Loucy (cell line): ENCODE measurements around the gene SLC35F1.

Experiments used
- EZH2phosphoT487 ChIP-seq: fragments of 200-600 bp; IDR thresholded peaks from 2 replicates; pipeline ENCODE4 v1.6.1; 2018; ENCODE audit warnings: antibody characterized with exemption, mild to moderate bottlenecking, moderate library complexity, borderline replicate concordance
- TF ChIP-seq, protein P1 (sequence below): fragments of 200-600 bp; sonication (generic); conservative IDR thresholded peaks from 2 replicates; pipeline ENCODE4 v1.5.1; 2014; ENCODE audit warnings: mild to moderate bottlenecking, antibody characterized with exemption, low read length

DNA sequence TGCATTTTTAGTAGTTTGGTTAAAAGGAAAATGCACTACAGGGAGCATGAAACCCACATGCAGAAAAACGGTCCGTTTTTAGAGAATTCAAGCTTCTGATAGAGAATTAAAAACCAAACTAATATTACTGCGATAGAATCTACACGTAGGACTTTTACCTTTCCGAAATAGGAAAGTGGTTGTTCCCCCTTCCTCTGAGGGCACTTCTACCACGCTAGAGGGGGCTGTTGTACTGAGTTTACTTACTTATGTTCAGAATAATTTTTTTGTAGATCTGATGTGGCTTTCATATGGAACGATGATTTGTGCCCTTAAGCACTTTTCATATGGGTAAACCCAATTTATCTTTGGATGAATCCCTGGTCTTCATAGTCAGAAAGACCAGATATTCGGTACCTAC is 376.7 kb downstream of the SLC35F1 start:
- TF ChIP-seq, protein P1, sequence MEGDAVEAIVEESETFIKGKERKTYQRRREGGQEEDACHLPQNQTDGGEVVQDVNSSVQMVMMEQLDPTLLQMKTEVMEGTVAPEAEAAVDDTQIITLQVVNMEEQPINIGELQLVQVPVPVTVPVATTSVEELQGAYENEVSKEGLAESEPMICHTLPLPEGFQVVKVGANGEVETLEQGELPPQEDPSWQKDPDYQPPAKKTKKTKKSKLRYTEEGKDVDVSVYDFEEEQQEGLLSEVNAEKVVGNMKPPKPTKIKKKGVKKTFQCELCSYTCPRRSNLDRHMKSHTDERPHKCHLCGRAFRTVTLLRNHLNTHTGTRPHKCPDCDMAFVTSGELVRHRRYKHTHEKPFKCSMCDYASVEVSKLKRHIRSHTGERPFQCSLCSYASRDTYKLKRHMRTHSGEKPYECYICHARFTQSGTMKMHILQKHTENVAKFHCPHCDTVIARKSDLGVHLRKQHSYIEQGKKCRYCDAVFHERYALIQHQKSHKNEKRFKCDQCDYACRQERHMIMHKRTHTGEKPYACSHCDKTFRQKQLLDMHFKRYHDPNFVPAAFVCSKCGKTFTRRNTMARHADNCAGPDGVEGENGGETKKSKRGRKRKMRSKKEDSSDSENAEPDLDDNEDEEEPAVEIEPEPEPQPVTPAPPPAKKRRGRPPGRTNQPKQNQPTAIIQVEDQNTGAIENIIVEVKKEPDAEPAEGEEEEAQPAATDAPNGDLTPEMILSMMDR: peak; percentile 91
- TF ChIP-seq EZH2phosphoT487: no peak
